Effector CD4-positive, alpha-beta T cell (primary cell): ENCODE results near the gene RAB3C.

Experiments
- DNase-seq: peaks from one replicate; pipeline ENCODE4 v3.0.0-alpha.2; 2020

RAB3C gene

DNA sequence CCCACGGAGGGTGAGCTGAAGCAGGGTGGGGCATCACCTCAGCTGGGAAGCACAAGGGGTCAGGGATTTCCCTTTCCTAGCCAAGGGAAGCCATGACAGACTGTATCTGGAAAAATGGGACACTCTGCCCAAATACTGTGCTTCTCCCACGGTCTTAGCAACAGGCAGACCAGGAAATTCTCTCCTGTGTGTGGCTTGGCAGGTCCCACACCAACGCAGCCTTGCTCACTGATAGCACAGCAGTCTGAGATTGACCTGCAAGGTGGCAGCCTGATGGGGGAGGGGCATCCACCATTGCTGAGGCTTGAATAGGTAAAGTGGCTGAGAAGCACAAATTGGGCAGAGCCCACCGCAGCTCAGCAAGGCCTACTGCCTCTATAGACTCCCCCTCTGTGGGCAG, 23.2 kb downstream of the RAB3C start:
- DNase-seq, result no peak

DNA sequence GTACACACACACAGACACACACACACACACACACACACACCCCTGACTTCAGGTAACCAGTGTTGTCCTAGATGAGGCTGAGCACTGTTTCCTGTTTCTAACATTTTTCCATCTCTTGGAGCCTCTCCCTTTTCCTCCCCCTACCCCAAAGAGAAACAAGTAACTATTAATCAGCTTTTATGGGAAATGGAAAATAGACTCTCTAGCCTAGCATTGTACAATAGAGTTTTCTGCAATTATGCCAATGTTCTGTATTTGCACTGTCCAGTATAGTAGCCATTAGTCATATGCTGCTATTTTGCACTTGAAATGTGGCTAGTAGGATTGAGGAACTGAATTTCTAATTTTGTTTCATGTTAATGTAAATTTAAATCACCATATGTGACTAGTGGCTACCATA, 33.1 kb downstream of the RAB3C start:
- no peak for DNase-seq

DNA sequence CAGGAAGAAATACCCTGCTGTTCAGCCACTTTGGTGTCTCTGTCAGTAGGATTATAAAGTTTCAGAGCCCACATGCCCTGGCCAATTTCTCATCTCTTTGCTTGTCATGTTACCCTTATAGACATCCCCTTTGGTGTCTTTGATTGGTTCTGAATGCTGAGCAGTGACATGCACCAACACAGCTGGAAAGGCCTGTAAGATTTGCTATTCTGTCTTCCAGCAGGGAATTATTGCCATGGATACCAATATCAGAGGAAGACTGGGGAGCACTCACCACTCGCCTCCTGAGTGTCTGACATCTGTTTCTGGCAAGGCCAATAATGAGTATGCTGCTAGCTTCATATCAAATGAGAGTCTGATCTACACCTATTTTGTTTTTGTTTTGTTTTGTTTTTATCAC, 34.4 kb downstream of the RAB3C start:
- no peak for DNase-seq

DNA sequence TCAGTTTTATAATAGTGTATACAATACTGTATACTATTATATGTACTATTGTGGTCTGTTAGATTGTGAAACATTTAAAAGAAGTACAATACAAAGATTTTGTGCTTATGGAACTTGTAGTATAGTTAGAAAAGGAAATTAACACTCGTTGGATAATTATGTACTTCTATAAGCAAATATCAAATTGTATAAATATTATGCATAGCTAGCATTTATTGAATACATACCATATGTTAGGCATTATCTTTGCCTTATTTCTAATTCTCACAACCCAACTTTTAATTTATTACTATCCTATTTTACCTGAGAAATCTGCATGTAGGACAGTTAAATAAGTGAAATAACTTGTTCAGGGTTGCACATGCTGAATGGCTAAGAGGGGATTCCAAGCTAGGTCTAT, 37.5 kb downstream of the RAB3C start:
- no peak for DNase-seq

DNA sequence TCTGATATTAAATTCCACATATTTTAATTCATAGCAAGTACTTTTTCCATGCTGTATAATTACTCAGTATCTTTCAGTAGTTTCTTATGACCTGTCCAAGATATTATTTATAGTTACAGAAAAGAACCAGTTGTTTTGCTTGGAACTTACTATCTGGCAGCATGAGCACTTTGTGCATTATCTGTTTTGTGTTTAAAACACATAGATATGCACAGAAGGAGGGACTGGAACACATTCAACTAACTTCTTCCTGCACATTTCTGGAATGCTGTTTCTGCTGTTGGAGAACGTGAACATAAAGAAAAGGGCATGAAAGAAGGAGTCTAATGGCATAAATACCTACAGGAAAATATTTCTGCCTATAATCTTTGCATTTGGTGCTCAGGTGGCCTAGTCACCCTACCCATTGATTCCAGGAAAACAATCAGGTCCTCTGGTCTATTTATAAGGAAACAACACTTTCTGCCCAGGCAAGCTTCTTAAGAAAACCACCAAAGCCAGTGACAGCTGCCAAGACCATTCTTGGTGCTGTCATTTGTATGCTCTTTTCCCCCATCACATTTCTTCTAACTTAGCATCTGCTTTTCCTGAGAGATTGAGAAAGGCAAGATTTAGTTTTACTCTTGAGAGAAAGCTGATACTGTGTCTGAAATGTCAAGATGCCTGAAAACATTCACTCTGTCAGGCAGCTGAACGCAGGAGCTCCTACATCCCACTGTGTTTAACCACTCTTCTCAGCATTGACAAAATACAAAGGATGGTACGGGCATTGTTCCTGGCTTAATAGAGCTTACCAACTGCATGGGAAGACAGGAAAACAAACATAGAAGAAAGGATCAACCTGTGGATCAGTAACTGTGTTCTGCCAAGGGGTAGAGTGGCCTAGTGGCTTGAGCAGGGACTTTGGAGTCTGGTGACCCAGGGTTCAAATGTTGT, 40.3 kb downstream of the RAB3C start:
- no peak for DNase-seq

DNA sequence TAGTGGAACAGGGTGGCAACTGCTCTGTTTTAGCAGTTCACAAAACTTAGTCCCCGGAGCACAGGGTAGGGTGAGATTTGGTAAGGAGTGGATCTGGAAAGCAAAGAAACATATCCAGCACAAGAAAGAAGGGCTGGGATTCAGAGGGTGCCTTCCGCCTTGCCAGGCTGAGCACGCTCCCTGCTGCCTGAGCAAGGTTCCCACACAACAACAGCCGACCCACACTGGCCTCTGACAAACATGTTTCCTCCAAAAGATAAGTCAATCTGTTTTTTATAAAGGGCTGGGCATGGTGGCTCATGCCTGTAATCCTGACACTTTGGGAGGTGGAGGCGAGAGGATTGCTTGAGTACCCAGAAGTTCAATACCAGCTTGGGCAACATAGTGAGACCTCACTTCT, 45.8 kb downstream of the RAB3C start:
- no peak for DNase-seq

DNA sequence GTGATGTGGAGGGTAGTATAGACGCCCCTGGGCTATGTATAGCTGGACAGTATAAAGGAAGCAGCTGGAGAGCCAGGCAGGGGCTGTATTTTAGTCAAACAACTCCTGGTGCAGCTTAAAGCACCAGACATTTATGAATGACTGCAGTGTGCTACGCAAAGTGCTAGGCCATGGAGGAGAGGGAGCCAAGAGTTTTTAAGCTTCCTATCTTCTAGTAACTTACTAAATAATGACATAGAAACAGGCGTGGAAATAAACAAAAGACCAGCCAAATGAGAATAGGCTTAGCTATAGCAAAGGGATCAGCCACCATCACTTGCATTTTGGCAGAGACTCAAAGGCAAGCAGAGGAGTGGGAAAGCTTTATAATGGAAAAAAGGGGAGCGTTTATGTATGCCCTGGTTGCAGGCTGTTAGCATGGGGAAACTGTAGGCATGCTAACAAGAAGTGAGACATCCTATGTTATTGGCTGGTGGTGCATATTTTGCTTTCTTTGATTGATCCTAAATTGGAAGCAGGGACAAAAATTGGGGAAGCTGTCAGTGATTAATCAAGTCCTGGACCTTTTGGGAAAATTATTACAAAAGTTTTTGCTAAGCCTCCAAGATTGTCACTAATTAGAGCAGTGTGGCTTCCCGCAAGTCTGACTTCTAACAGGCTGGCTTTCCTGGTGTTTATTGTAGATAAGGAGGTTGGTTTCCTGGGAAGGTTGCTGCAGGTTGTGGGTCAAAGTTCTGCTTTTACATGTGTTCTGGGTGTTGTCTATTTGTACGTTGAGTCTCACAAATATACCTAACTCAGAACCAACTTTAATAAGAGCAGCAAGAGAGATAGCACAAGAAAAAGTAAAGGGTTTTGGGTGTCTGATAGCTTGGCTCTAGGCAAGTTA, 46.6 kb downstream of the RAB3C start:
- DNase-seq, result no peak

DNA sequence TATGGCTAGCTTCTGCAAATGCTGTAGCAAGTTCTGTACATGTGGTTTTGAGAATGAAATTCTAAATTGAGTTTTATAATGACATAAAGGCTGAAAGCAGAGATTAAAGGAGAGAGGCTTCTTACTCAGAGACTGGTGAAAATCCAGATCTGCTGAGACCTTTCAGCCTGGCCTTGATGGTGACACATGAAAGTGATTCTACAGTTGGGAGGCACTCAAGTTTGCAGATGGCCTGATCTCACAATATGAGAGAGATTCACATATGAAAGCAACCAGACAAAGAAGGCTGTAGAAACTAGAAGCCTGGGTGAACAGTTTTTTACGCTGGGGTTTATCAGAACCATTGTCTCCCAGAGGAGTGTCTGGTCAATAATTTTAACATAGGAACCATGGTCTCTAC, 49.0 kb downstream of the RAB3C start:
- DNase-seq, result no peak

DNA sequence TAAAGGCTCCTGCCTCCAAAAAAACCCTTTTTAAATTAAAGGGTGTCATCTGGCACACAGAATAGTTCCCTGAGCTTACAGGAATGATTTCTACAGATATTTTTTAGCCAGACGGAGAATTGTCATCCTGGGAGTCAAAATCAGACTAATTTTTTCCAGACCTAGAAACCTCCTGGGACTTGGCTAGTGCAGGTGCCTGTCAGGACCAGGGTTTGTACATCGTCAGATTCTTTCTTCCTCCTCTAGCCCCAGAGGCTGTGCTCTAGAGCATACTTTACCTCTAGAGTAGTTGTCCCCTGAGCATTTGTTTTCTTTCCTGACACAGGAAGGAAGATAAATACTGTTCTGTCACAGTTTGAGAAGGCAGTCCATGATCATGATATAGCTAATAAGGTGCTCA, 52.5 kb downstream of the RAB3C start:
- DNase-seq, result no peak

DNA sequence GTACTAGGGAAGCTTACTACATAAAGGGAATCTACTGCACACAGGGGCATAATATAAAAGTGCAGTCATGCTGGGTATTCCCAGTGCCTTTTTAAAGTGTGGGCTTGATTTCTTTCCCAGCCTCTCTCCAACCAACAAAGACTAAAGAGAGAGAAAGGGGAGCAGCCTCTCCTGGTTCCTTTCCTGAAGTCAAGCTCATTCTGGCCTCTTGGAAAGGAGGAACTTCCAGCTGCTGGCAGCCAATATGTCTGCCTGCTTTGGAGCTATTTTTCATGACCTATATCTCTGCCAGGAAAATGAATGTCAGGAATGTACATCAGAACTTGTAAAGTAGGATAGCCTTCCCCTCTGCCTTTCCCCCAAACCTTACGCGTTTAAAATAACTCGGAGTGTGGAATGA, 57.1 kb downstream of the RAB3C start:
- DNase-seq, result no peak

DNA sequence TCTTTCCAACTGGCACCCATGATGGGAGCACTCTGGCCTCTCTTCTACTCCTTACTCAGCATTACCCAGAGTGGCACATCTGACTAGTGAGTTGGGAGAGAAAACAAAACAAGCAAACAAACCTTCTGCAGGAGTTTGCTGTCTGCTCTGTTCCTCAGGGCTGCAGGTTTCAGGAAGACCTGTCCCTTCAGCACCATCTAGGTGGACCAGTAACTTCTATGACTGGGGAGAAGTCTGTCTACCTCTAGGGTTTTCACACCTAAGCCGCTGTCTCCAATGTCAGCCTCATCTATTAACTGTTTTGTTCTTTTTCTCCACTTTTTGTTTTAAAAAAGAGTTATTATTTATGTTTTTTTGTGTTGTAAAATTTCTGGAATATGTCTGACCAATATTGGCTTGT, 58.7 kb downstream of the RAB3C start:
- DNase-seq, result no peak

DNA sequence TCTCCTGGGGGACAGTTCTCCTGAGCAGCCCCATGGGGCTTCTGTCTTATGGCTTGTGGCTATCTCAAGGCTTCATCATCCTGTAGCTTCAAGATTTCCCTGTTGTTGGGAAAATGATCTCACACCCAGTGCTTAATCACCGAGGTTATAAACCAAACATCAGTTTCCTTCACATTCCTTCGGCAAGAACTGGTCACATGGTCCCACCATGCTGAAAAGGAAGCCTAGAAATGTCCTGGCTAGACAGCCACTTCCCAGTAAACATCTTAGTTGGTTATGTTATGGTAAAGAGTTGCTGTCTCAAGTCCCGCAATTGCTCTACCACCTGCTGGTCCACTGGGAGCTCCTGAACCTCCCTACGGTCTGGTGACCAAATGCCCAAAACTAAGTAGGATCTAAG, 66.0 kb downstream of the RAB3C start:
- DNase-seq, result no peak

DNA sequence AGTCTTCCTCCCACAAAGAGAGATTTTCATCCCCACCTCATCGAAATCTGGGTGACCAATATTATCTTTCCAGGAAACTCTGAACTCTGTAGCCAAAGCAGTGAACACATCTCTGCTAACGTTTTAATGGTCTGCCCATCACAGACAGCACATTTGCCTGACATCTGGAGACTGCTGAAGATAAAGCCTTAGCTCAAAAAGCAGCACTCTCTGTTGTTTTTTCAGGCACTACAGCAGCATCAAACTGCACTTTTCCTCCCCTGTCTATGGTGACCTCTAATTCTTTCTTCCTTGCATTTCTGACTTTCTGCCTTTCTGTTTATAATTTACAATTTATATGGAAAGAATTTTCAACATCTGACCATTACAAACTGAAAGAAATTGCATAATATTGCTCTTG, 66.8 kb downstream of the RAB3C start:
- DNase-seq, result no peak

DNA sequence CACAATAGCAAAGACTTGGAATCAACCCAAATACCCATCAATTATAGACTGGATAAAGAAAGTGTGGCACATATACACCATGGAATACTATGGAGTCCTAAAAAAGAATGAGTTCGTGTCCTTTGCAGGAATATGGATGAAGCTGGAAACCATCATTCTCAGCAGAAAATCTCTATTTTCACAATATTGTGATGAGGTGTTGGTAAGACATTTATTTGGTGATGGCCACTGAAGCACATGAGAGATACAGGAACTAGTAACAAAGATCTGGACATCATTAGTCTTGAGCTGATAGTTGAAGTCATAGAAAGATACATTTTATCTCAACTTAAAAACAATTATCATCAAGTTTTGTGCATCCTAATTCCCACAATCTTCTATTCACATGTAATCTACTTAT, 70.6 kb downstream of the RAB3C start:
- no peak for DNase-seq

DNA sequence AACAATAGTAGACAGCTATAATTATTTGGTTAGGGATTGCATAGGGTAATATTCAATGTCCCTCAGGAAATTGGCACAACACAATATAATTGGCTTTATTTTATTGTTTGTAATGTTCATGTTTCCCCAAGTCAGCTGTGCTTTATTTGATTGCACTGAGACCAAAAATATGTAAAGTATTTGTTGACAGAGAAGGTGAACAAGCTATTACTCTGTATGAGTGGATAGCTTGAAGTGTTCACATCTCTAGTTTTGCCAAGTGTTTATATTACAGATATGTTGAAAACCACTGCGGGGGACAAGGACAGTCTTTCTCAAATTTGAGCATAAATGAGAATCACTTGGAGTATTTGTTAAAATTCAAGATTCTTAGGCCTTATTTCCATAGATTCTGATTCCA, 83.3 kb downstream of the RAB3C start:
- DNase-seq, result no peak

DNA sequence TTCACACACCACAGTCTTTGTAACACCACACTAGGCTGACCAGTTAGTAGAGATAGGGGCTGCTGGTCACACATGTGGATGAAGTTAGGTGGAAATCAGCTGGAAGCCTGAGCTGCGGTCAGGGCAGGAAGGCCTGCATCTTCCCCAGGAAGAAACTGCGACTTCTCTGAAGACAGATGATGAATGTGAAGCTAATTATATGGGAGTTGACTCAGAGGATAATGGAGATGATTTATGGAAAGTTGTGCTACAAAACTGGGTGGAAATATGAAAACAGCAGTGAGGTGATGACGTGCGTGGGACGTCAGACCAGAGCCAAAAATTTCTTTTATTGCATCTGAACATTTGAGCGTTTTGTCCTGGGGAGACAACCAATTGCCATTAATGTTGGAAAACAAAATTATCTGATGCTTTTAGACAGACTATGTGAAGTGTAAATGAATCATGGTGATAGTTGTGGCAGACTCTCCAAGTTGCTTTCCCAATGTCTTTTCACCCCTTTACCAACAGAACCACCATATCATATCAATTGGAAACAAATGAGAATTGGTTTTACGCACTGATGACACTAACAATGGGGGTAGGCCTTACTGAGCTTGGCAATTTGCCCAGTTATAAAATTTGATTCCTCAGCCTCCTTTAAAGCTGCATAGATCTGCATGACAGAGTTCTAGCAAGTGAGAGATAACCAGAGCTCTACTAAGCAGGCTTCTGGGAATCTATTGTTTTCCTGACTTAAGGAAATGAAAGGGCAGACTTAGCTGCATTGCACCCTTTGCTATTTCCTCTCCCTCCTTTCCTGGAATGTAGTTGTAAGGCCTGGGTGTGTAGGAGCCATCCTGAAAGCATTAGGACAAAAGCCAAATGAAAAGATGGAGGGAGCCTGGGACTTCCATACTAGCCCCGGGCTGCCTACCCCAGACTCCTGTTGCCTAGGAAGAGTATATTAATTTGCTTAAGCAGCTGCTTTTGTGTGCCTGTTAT, 84.0 kb downstream of the RAB3C start:
- DNase-seq, result no peak

DNA sequence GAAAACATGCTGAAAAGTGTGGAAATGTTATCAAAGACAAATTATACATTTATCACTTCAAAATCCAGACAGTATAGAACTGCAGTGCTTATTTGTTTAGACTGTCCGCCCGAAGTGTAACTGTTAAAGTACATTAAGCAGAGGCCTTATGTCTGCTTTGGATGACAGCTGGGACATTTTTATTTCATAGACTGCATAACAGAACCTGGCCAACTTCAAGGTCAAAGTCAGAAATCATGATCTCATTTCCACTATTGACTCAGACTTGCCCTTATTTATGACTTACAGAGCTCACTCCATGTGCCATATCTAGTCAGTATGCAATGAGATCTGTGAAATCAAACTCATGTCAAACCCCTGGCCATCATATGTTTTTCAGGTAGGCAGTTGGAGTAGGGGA, 87.7 kb downstream of the RAB3C start:
- DNase-seq, result no peak

DNA sequence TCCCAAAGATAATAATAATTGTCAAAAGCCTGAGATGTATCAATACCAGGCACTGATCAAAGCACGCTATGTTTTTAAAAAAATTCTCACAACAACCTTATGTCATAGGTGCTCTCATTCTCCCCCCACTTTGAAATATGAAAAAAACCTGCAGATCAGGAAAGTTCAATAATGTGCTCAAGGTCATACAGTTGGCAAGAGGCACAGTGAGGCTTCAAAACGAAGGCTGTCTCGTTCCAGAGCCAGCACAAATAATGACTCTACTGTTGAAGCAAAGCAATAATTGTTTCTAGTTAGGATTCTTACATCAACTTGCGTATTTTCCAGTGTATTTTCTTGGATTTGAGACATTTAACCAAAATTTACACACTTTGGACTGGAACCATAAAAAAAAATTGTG, 88.3 kb downstream of the RAB3C start:
- DNase-seq, result no peak

DNA sequence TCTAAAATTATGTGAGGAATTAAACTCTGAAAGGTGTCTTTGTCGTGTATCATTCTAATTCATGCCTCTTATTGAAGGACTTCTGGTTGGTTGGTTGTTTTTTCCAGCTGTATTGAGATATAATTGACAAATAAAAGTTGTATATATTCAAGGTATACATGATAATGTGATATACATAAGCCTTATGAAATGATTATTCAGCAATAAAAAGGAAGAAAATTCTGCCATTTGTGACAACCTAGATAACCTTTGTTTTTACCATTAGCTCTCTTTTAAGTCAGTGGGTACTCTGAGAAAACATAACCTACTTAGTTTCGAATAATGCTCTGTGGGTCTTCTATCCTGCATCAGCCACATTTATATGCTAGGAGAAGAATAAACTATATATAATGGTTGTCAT, 89.6 kb downstream of the RAB3C start:
- no peak for DNase-seq

DNA sequence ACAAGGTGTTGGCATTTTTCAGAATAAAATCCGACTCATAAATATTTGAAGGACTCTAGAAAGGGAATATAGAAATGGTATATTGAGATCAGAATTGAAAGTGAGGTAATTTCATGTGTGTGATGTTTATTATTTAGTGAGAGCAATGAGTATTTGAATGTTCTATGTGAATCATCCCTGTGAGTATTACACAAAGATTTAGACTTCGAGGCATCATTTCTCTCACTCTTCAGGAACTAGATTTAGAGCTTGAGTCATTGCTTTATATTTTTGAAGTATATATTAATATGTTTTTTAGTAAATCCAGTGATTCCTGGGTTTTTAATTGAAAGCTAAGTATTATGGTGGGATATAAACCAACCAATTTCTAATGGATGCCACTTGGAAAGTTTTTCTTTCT, 91.2 kb downstream of the RAB3C start:
- no peak for DNase-seq

DNA sequence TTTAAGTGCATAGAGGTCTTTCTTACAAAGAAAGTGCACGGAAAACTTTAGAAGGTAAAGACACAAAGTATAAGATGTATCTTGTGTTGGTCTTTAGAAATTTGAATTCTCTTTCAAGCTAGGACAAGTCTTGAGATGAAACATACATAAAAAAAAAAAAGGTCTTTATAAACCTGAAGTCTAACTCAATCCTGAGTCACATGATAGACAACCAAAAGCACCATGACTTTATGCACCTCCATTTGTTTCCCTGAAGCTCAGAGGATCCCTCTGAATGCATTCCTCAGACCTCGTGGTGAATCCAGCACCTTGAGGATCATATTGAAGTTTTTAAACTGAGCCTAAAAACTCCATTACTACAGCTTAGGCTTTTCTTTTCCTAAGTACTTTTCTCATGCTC, 91.8 kb downstream of the RAB3C start:
- DNase-seq, result no peak

DNA sequence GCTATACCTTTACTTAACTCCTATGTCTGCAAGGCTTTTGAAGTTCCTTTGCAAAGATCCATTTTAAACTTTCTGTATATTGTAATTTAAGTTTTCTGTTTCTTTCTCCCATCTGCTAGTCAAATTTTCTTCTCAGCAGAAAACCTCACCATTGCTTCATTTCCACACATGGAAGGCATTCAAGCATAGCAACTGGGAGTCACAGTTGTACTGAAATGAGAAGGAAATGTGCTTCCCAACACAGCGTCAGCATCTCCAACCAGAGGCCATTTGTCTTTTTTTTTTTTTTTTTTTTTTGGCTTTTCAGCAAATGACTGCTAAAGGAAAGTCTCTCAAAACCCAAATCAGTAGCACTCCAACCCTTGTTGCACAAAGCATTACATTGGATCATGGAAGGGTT, 92.5 kb downstream of the RAB3C start:
- no peak for DNase-seq

DNA sequence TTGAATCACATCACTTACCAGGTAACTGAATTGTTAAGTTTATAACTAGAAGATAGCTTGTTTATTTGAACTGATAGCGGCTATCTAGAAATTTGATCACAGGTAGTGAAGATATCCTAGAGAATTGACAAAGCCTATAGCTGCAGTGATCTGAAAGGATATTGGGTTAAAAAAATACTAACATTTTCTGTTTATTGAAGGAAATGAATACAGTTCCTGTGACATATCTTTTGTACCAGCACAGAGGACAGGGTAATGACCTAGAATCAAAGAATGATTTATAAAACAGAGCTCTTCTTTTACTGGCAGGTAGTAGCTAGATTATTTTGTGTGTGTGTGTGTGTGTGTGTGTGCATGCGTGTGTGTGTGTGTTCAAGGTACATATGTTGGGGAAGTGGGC, 94.8 kb downstream of the RAB3C start:
- no peak for DNase-seq
